ENCODE results near the gene TWSG1. TPM values are rescaled to one million over a fixed set of nuclear protein-coding genes. Genes with fewer than 3 reads are reported as not detected.
A peak's percentile ranks its signal among the peaks of the same experiment; 100 is the strongest.
"Not testable (repeated sequence)": the region's sequence is repeated elsewhere in the genome, so short reads cannot be mapped to it uniquely, and the experiment has no call there.

TWSG1 gene
- total RNA-seq, 1 donor from 2014 or later, result 60.2 TPM

DNA sequence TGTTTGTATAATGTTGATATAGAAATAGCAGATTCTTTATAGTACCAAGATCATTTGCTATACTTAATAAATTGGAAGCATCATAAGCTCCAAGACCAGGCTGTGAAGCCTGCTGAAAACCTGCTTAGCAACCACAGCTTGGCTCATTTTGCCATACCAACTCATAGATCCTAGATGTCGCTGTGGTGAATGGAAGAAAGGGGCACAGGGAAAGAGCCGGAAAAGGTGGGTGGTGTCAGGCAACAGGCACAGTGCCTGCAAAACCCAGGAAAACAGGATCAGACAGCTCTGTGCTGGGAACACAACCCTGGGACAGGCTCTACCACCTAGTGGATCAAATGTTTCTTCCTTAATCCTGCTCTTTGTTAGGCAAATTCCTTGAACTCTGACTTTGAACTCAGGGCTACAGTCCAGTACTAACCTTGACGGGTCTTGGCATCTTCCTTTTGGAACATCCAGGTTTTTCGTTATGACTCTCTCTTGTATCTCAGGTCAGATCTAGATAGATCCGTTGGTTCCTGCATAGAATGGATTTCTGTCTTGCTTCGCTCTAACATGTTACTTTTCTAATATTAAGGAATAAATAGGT is 31.6 kb downstream of the TWSG1 start:
- Mint-ChIP-seq H3K4me3 (no peak overlapping the region), H3K36me3 (peaks cover 28% of the 10 kb centered on the region), H3K4me1 (peaks cover 21% of the 10 kb centered on the region), H3K27me3 (ENCODE audit: low read depth) (no peaks in the 10 kb centered on the region), H3K27ac (peak overlapping the region; percentile 18), H3K9me3 (no peaks in the 10 kb centered on the region)
- no peak for DNase-seq (ENCODE audit: low spot score in 2 of 2, unreplicated experiment in 2 of 2)
- TF ChIP-seq, protein P1, sequence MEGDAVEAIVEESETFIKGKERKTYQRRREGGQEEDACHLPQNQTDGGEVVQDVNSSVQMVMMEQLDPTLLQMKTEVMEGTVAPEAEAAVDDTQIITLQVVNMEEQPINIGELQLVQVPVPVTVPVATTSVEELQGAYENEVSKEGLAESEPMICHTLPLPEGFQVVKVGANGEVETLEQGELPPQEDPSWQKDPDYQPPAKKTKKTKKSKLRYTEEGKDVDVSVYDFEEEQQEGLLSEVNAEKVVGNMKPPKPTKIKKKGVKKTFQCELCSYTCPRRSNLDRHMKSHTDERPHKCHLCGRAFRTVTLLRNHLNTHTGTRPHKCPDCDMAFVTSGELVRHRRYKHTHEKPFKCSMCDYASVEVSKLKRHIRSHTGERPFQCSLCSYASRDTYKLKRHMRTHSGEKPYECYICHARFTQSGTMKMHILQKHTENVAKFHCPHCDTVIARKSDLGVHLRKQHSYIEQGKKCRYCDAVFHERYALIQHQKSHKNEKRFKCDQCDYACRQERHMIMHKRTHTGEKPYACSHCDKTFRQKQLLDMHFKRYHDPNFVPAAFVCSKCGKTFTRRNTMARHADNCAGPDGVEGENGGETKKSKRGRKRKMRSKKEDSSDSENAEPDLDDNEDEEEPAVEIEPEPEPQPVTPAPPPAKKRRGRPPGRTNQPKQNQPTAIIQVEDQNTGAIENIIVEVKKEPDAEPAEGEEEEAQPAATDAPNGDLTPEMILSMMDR (IDR thresholded peaks at IDR 0.05; ENCODE audit: unreplicated experiment), result no peak

DNA sequence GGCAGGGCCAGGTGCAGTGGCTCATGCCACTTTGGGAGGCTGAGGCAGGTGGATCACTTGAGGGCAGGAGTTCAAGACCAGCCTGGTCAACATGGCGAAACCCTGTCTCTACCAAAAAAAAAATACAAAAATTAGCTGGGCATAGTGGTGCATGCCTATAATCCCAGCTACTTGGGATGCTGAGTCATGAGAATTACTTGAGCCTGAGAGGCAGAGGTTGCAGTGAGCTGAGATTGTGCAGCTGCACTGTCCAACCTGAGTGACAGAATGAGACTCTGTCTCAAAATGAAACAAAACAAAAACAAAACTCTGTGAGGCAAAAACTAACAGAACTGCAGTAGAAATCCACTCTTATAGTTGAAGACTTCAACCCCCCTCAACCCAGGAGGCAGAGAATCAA is 38.7 kb downstream of the TWSG1 start:
- H3K4me3 Mint-ChIP-seq; H3K27ac Mint-ChIP-seq; H3K4me1 Mint-ChIP-seq; H3K27me3 Mint-ChIP-seq (ENCODE audit: low read depth); DNase-seq (ENCODE audit: low spot score in 2 of 2, unreplicated experiment in 2 of 2): not testable (repeated sequence)
- Mint-ChIP-seq H3K36me3 (peaks cover 46% of the 10 kb centered on the region), H3K9me3 (peaks cover 21% of the 10 kb centered on the region)

DNA sequence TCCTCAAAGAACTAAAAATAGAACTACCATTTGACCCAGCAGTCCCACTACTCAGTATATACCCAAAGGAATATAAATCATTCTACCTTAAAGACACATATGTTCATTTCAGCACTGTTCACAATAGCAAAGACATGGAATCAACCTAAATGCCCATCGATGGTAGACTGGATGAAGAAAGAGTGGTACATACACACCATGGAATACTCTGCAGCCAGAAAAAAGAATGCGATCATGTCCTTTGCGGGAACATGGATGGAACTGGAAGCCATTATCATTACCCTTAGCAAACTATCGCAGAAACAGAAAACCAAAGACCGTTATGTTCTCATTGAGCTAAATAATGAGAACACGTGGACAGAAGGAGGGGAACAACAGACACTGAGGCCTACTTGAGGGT is 44.5 kb downstream of the TWSG1 start:
- Mint-ChIP-seq H3K27me3 (ENCODE audit: low read depth) (no peaks in the 10 kb centered on the region), H3K9me3 (peaks cover 24% of the 10 kb centered on the region), H3K27ac (no peak overlapping the region), H3K4me3 (no peak overlapping the region), H3K36me3 (peaks cover 40% of the 10 kb centered on the region), H3K4me1 (peaks cover 2% of the 10 kb centered on the region)
- DNase-seq (ENCODE audit: low spot score in 2 of 2, unreplicated experiment in 2 of 2), result no peak
- TF ChIP-seq, protein P1 (IDR thresholded peaks at IDR 0.05; ENCODE audit: unreplicated experiment), result no peak

DNA sequence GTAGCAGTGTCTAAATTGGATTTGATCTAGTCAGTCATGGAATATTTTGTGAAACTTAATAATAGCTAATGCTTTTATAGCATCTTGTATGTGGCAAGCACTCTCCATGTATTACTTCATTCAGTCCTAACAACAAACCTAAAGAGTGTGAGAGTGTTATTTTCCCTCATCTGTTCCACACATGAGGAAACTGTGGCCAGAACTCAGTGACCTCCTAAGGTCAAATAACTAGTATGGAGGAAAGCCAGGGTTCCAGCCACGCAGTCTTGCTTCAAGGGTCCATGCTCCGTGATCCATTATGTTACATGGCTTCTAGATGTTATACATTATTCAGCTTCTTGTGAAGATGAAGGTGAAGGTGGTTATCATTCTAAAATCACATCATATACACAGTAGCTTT is 45.5 kb downstream of the TWSG1 start:
- Mint-ChIP-seq H3K27ac (peak overlapping the region; percentile 67), H3K4me1 (peaks cover 2% of the 10 kb centered on the region), H3K36me3 (peaks cover 34% of the 10 kb centered on the region), H3K4me3 (no peak overlapping the region), H3K27me3 (ENCODE audit: low read depth) (no peaks in the 10 kb centered on the region), H3K9me3 (peaks cover 24% of the 10 kb centered on the region)
- DNase-seq (ENCODE audit: low spot score in 2 of 2, unreplicated experiment in 2 of 2), result no peak
- TF ChIP-seq, protein P1 (IDR thresholded peaks at IDR 0.05; ENCODE audit: unreplicated experiment), result no peak

DNA sequence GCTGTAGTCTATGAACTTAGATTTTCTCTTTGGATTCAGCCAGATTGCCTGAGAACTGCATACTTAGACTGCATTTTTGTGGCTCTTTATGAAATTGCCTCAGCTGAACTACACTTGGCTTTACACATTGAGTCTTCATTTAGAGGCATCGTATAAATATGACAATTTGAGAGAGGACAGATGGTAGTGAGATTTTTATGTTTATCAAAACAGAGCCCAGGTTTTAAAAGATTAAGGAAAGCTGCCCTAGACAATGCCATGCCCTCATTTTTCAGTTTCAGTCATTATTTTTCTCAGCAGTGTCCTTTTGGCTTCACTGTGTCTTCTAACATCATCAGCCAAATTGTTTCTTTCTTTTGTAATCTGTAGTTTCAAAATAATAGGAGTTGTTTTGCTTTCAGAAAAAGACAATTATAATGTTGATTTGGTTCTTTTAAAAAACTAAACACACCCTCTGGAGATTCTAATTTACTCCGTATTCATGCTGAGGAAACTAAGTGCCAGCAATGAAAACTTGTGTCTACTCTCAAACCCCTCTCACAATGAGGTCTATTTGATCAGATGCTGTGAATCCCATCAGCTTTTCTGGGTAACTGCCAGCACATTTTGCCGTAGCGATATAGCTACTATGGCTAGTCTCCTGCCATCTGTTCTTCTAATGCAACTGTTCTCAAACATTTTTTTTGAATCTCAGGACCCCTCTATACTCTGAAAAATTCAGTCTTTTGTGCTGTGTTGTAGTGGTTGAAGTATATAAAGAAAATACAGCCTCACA is 46.2 kb downstream of the TWSG1 start:
- H3K36me3 Mint-ChIP-seq, result peaks cover 29% of the 10 kb centered on the region
- peaks cover 2% of the 10 kb centered on the region for H3K4me1 Mint-ChIP-seq
- H3K4me3 Mint-ChIP-seq, result no peak overlapping the region
- peaks cover 18% of the 10 kb centered on the region for H3K9me3 Mint-ChIP-seq
- H3K27me3 Mint-ChIP-seq (ENCODE audit: low read depth), result no peaks in the 10 kb centered on the region
- H3K27ac Mint-ChIP-seq, result peak overlapping the region; percentile 67
- DNase-seq (ENCODE audit: low spot score in 2 of 2, unreplicated experiment in 2 of 2), result no peak
- TF ChIP-seq, protein P1 (IDR thresholded peaks at IDR 0.05; ENCODE audit: unreplicated experiment), result no peak

DNA sequence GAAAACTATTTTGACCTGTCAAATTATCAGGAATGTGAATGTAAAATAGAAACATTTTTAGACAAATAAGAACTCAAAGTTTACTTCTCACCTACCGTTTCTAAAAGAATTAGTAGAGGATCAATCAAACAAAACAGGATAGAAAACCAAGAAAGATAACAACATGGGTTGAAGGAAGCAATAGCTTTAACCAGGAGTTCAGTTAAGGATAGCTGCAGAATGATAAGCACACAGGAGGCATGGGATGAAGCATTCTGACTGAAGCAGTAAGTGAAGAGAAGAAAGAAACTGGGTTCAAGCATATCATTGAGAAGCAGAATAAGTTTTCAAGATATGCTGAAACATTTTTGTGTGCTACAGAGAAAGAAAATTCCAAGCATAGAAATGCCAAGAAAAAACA is 52.3 kb downstream of the TWSG1 start:
- Mint-ChIP-seq H3K4me1 (no peaks in the 10 kb centered on the region), H3K4me3 (no peak overlapping the region), H3K36me3 (peaks cover 33% of the 10 kb centered on the region), H3K27ac (no peak overlapping the region), H3K27me3 (ENCODE audit: low read depth) (no peaks in the 10 kb centered on the region), H3K9me3 (peaks cover 13% of the 10 kb centered on the region)
- DNase-seq (ENCODE audit: low spot score in 2 of 2, unreplicated experiment in 2 of 2), result no peak
- TF ChIP-seq, protein P1 (IDR thresholded peaks at IDR 0.05; ENCODE audit: unreplicated experiment), result no peak

All from mesothelial cell of epicardium (in vitro differentiated cells).